ENCODE measurements around the gene KCNIP1. TPM values are rescaled to one million over a fixed set of nuclear protein-coding genes. Genes with fewer than 3 reads are reported as not detected.
A peak's percentile ranks its signal among the peaks of the same experiment; 100 is the strongest.

KCNIP1 gene
- total RNA-seq, 1 donor from 2014 or later, result 0.45 TPM

DNA sequence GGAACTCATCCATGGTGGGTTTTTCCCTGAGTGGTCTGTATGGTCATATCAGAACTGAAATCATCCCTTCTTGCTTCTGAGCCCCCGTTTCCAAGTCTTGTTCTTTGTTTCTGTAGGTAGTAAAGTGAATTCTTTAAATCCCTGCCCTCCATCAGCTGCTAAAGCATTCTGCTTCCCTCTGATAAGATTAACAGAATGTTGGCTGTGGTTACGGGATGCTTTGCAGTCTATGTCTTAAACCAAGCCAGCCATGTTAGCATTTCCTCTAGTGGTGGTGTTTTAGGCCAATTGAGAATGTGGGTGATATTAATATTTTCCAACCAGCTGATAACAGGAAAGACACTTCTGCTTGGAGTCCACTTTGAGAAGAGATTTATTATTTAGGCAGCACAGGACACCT lies 22.0 kb upstream of the KCNIP1 start:
- no peak overlapping the region for H3K4me3 ChIP-seq (ENCODE audit: insufficient read depth, low read depth, low read length)
- H2AFZ ChIP-seq (ENCODE audit: low read depth, low read length), result no peak overlapping the region
- H4K20me1 ChIP-seq (ENCODE audit: insufficient read depth, low read length), result no peaks in the 10 kb centered on the region
- H3K4me1 Mint-ChIP-seq (ENCODE audit: low read depth, unreplicated experiment), result peaks cover 45% of the 10 kb centered on the region
- H3K27me3 ChIP-seq (ENCODE audit: insufficient read depth, low read length), result no peaks in the 10 kb centered on the region
- peaks cover 2% of the 10 kb centered on the region for H3K27me3 Mint-ChIP-seq (ENCODE audit: low read depth, unreplicated experiment)
- H3K4me3 Mint-ChIP-seq (ENCODE audit: unreplicated experiment), result no peak overlapping the region
- H3K27ac Mint-ChIP-seq (ENCODE audit: unreplicated experiment), result no peak overlapping the region
- H3K79me2 ChIP-seq (ENCODE audit: insufficient read depth, low read length), result no peaks in the 10 kb centered on the region
- H3K36me3 ChIP-seq (ENCODE audit: insufficient read depth, low read length), result no peaks in the 10 kb centered on the region
- no peak overlapping the region for H3K4me2 ChIP-seq (ENCODE audit: low read length)
- H3K4me1 ChIP-seq (ENCODE audit: insufficient read depth, low read length), result peaks cover 15% of the 10 kb centered on the region
- H3K9me3 ChIP-seq (ENCODE audit: insufficient read depth, low read depth, low read length), result no peaks in the 10 kb centered on the region
- H3K9me3 Mint-ChIP-seq (ENCODE audit: unreplicated experiment), result no peaks in the 10 kb centered on the region
- no peak overlapping the region for H3K27ac ChIP-seq (ENCODE audit: low read depth, low read length)
- H3K9ac ChIP-seq (ENCODE audit: low read length), result no peak overlapping the region
- TF ChIP-seq EZH2 (IDR thresholded peaks at IDR 0.05; ENCODE audit: insufficient read depth, low read length), result no peak
- TF ChIP-seq, protein P1, sequence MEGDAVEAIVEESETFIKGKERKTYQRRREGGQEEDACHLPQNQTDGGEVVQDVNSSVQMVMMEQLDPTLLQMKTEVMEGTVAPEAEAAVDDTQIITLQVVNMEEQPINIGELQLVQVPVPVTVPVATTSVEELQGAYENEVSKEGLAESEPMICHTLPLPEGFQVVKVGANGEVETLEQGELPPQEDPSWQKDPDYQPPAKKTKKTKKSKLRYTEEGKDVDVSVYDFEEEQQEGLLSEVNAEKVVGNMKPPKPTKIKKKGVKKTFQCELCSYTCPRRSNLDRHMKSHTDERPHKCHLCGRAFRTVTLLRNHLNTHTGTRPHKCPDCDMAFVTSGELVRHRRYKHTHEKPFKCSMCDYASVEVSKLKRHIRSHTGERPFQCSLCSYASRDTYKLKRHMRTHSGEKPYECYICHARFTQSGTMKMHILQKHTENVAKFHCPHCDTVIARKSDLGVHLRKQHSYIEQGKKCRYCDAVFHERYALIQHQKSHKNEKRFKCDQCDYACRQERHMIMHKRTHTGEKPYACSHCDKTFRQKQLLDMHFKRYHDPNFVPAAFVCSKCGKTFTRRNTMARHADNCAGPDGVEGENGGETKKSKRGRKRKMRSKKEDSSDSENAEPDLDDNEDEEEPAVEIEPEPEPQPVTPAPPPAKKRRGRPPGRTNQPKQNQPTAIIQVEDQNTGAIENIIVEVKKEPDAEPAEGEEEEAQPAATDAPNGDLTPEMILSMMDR (IDR thresholded peaks at IDR 0.05; ENCODE audit: insufficient read depth, low read depth, low read length), result no peak
- FAIRE-seq, result no peak
- H3K36me3 Mint-ChIP-seq (ENCODE audit: low read depth, unreplicated experiment), result peaks cover 2% of the 10 kb centered on the region
- DNase-seq (ENCODE audit: low read depth), result no peak

DNA sequence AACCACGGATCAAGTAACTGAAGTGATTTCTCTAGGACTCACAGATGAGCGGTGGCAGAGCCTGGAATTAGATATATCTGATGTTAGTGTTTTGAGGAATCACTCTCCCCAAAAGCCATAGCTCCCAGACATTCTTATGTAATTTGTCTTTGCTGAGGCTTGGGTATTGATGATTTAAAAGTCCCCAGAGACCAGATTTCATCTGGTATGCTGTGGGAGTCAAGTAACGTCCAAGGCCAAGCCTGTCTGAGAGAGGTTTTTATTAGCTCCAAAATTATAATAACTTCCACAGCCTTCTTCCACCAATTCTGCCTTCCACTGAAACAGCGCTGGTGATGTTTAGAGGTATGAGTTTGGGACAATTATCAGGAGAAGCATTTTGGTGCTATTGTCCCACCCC lies 21.3 kb upstream of the KCNIP1 start:
- Mint-ChIP-seq H3K4me1 (ENCODE audit: low read depth, unreplicated experiment) (peaks cover 45% of the 10 kb centered on the region), H3K9me3 (ENCODE audit: unreplicated experiment) (no peaks in the 10 kb centered on the region), H3K4me3 (ENCODE audit: unreplicated experiment) (no peak overlapping the region), H3K36me3 (ENCODE audit: low read depth, unreplicated experiment) (peaks cover 2% of the 10 kb centered on the region), H3K27me3 (ENCODE audit: low read depth, unreplicated experiment) (peaks cover 2% of the 10 kb centered on the region), H3K27ac (ENCODE audit: unreplicated experiment) (no peak overlapping the region)
- Histone ChIP-seq H3K9ac (ENCODE audit: low read length) (no peak overlapping the region), H3K79me2 (ENCODE audit: insufficient read depth, low read length) (no peaks in the 10 kb centered on the region), H3K4me3 (ENCODE audit: insufficient read depth, low read depth, low read length) (no peak overlapping the region), H3K9me3 (ENCODE audit: insufficient read depth, low read depth, low read length) (no peaks in the 10 kb centered on the region), H4K20me1 (ENCODE audit: insufficient read depth, low read length) (no peaks in the 10 kb centered on the region), H3K36me3 (ENCODE audit: insufficient read depth, low read length) (no peaks in the 10 kb centered on the region), H3K4me2 (ENCODE audit: low read length) (no peak overlapping the region), H3K27me3 (ENCODE audit: insufficient read depth, low read length) (no peaks in the 10 kb centered on the region), H3K4me1 (ENCODE audit: insufficient read depth, low read length) (peaks cover 15% of the 10 kb centered on the region), H2AFZ (ENCODE audit: low read depth, low read length) (no peak overlapping the region), H3K27ac (ENCODE audit: low read depth, low read length) (no peak overlapping the region)
- TF ChIP-seq, protein P1 (IDR thresholded peaks at IDR 0.05; ENCODE audit: insufficient read depth, low read depth, low read length), result no peak
- no peak for TF ChIP-seq EZH2 (IDR thresholded peaks at IDR 0.05; ENCODE audit: insufficient read depth, low read length)
- FAIRE-seq, result no peak
- no peak for DNase-seq (ENCODE audit: low read depth)

DNA sequence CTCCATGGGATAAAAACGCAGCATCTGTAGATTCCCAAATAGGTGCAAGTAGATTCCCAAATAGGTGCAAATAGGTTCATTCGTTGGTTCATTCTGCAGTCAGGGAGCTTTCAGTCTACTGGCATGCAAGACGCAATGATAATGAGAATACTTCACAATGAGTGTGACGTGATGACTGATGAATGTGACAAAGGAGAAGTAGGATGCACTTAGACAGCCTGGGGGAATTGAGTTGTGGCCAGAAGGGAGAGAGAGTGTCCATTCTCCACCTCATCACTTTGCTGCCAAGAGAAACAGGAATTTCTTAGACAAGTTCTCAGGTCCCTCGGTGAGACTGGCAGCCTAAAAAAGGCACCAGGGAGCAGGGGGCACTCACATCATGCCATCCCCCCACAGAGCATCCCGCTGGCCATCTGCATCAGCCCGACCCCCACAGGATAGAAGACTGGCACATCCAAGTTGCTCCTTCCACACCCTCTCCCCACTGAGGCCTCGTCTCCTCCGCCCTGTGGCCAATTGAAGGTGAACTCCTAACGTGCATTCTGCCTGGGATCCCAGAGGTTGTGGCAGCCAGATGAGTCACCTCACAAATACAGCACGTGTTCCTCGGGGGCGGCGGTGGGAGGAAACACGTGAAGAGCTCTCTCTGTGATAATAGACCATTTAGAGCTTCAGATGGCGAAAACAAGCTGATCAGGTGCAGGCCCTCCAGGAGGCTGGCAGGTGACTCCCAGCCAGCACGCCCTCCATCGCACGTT lies 19.9 kb upstream of the KCNIP1 start:
- Histone ChIP-seq H2AFZ (ENCODE audit: low read depth, low read length) (no peak overlapping the region), H3K36me3 (ENCODE audit: insufficient read depth, low read length) (no peaks in the 10 kb centered on the region), H3K4me3 (ENCODE audit: insufficient read depth, low read depth, low read length) (no peak overlapping the region), H3K27ac (ENCODE audit: low read depth, low read length) (no peak overlapping the region), H4K20me1 (ENCODE audit: insufficient read depth, low read length) (no peaks in the 10 kb centered on the region), H3K4me2 (ENCODE audit: low read length) (peak overlapping the region; percentile 20), H3K27me3 (ENCODE audit: insufficient read depth, low read length) (no peaks in the 10 kb centered on the region), H3K4me1 (ENCODE audit: insufficient read depth, low read length) (peaks cover 15% of the 10 kb centered on the region), H3K79me2 (ENCODE audit: insufficient read depth, low read length) (no peaks in the 10 kb centered on the region), H3K9ac (ENCODE audit: low read length) (no peak overlapping the region), H3K9me3 (ENCODE audit: insufficient read depth, low read depth, low read length) (no peaks in the 10 kb centered on the region)
- no peaks in the 10 kb centered on the region for H3K9me3 Mint-ChIP-seq (ENCODE audit: unreplicated experiment)
- peak overlapping the region; percentile 34 for H3K27ac Mint-ChIP-seq (ENCODE audit: unreplicated experiment)
- H3K4me1 Mint-ChIP-seq (ENCODE audit: low read depth, unreplicated experiment), result peaks cover 45% of the 10 kb centered on the region
- peaks cover 8% of the 10 kb centered on the region for H3K27me3 Mint-ChIP-seq (ENCODE audit: low read depth, unreplicated experiment)
- TF ChIP-seq, protein P1 (IDR thresholded peaks at IDR 0.05; ENCODE audit: insufficient read depth, low read depth, low read length), result no peak
- TF ChIP-seq EZH2 (IDR thresholded peaks at IDR 0.05; ENCODE audit: insufficient read depth, low read length), result no peak
- H3K36me3 Mint-ChIP-seq (ENCODE audit: low read depth, unreplicated experiment), result peaks cover 2% of the 10 kb centered on the region
- peak; percentile 46 for DNase-seq (ENCODE audit: low read depth)
- FAIRE-seq, result no peak
- no peak overlapping the region for H3K4me3 Mint-ChIP-seq (ENCODE audit: unreplicated experiment)
